Activated naive CD8-positive, alpha-beta T cell treated with anti-CD3 and anti-CD28 coated beads, Interleukin-2, amount 50 U/mL, for 24 hours (primary cell): Measurements from ENCODE around the gene KLHL9.

ENCODE experiments used
- ATAC-seq: fragments of 150-1000 bp; cut with Tn5 transposase; one replicate; pipeline ENCODE4 v1.10.0; 2021
- DNase-seq: peaks from one replicate; pipeline ENCODE4 v3.0.0; 2021
- H3K27ac Mint-ChIP-seq: one replicate; pipeline ENCODE4 v1.8.0; 2021; ENCODE audit warnings: mild to moderate bottlenecking, mixed read lengths
- H3K27me3 Mint-ChIP-seq: one replicate; pipeline ENCODE4 v1.8.0; 2021; ENCODE audit warnings: mixed read lengths
- H3K36me3 Mint-ChIP-seq: one replicate; pipeline ENCODE4 v1.8.0; 2021; ENCODE audit warnings: low read depth, mixed read lengths
- H3K4me1 Mint-ChIP-seq: one replicate; pipeline ENCODE4 v1.8.0; 2021; ENCODE audit warnings: mixed read lengths
- H3K4me3 Mint-ChIP-seq: one replicate; pipeline ENCODE4 v1.8.0; 2021; ENCODE audit warnings: mild to moderate bottlenecking, moderate library complexity, mixed read lengths
- H3K9me3 Mint-ChIP-seq: one replicate; pipeline ENCODE4 v1.8.0; 2021; ENCODE audit warnings: mixed read lengths

The KLHL9 gene

DNA sequence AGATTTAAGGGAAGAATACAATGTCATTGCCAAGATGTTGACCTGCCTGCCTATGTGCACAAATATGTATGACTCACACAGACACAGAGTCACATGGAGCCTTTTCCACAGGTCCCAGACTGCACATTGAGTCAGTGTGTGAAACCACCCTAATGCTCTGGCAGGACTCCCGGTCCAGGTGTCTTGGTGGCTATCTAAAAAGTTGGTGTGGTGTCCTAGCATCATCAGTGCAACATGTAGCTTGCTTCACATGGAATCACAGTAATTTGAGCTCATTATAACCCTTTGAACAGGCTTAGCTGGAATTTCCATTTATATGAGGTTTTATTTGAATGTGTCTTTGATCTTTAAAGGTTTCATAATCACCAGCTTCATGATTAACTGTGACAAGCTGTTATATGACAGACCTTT, 40.8 kb downstream of the KLHL9 start:
- H3K36me3 Mint-ChIP-seq = no peaks in the 10 kb centered on the region
- H3K27ac Mint-ChIP-seq = no peak overlapping the region
- no peaks in the 10 kb centered on the region for H3K9me3 Mint-ChIP-seq
- peaks cover 13% of the 10 kb centered on the region for H3K4me1 Mint-ChIP-seq
- H3K27me3 Mint-ChIP-seq = peaks cover 11% of the 10 kb centered on the region
- DNase-seq (no peak), ATAC-seq (peak; percentile 93)
- H3K4me3 Mint-ChIP-seq = no peak overlapping the region

- no peak overlapping the region for H3K27ac Mint-ChIP-seq
- H3K27me3 Mint-ChIP-seq = peaks cover 17% of the 10 kb centered on the region
- H3K4me1 Mint-ChIP-seq = peaks cover 7% of the 10 kb centered on the region
- ATAC-seq (no peak), DNase-seq (no peak)
- no peaks in the 10 kb centered on the region for H3K36me3 Mint-ChIP-seq
- H3K4me3 Mint-ChIP-seq = no peak overlapping the region
- H3K9me3 Mint-ChIP-seq = no peaks in the 10 kb centered on the region
These were observed 45.4 kb downstream of the KLHL9 start for GRCh38 chr9:21289848-21290247.

- no peak overlapping the region for H3K27ac Mint-ChIP-seq
- no peak overlapping the region for H3K4me3 Mint-ChIP-seq
- H3K4me1 Mint-ChIP-seq = no peaks in the 10 kb centered on the region
- DNase-seq (no peak), ATAC-seq (no peak)
- no peaks in the 10 kb centered on the region for H3K36me3 Mint-ChIP-seq
- no peaks in the 10 kb centered on the region for H3K9me3 Mint-ChIP-seq
- peaks cover 15% of the 10 kb centered on the region for H3K27me3 Mint-ChIP-seq
These were observed 47.9 kb downstream of the KLHL9 start for GRCh38 chr9:21287280-21287679.

GRCh38 chr9:21286659-21287058, 48.5 kb downstream of the KLHL9 start:
- H3K27ac Mint-ChIP-seq = no peak overlapping the region
- H3K27me3 Mint-ChIP-seq = peaks cover 16% of the 10 kb centered on the region
- H3K4me3 Mint-ChIP-seq = no peak overlapping the region
- H3K9me3 Mint-ChIP-seq = no peaks in the 10 kb centered on the region
- no peaks in the 10 kb centered on the region for H3K4me1 Mint-ChIP-seq
- no peaks in the 10 kb centered on the region for H3K36me3 Mint-ChIP-seq
- DNase-seq = no peak
- no peak for ATAC-seq

- Mint-ChIP-seq H3K4me1 (no peaks in the 10 kb centered on the region), H3K9me3 (no peaks in the 10 kb centered on the region), H3K4me3 (no peak overlapping the region), H3K27me3 (peaks cover 17% of the 10 kb centered on the region), H3K36me3 (no peaks in the 10 kb centered on the region), H3K27ac (no peak overlapping the region)
- no peak for DNase-seq
- no peak for ATAC-seq
These were observed 49.1 kb downstream of the KLHL9 start for GRCh38 chr9:21286099-21286498.

GRCh38 chr9:21281275-21281674, 53.9 kb downstream of the KLHL9 start:
- H3K4me1 Mint-ChIP-seq = no peaks in the 10 kb centered on the region
- DNase-seq (no peak), ATAC-seq (no peak)
- H3K4me3 Mint-ChIP-seq = no peak overlapping the region
- H3K36me3 Mint-ChIP-seq = no peaks in the 10 kb centered on the region
- no peaks in the 10 kb centered on the region for H3K9me3 Mint-ChIP-seq
- no peak overlapping the region for H3K27ac Mint-ChIP-seq
- H3K27me3 Mint-ChIP-seq = peaks cover 12% of the 10 kb centered on the region
